Spinal cord (tissue), 10 donors: ENCODE data around the gene ISG20L2. TPM values are rescaled to one million over a fixed set of nuclear protein-coding genes. Genes with fewer than 3 reads are reported as not detected.

Source experiments
- DNase-seq, 6 donors: peaks; one replicate each; pipeline versions ENCODE4 v3.0.0 to v3.0.0-alpha.2; 2013 to 2015; ENCODE audit warnings: low spot score in 6 of 6, low read depth in 4 of 6
- H3K27ac ChIP-seq: one replicate; pipeline ENCODE4 v1.5.1; 2013; ENCODE audit warnings: low read depth, low read length, control low read depth
- H3K27me3 ChIP-seq: one replicate; pipeline ENCODE4 v1.6.1; 2013; ENCODE audit warnings: low read length; ENCODE audit not compliant: control insufficient read depth, insufficient read depth
- H3K36me3 ChIP-seq: one replicate; pipeline ENCODE4 v1.6.1; 2013; ENCODE audit warnings: low read length; ENCODE audit not compliant: control insufficient read depth, insufficient read depth
- H3K4me1 ChIP-seq: one replicate; pipeline ENCODE4 v1.6.1; 2013; ENCODE audit warnings: low read length; ENCODE audit not compliant: control insufficient read depth, insufficient read depth
- H3K4me3 ChIP-seq: one replicate; pipeline ENCODE4 v1.5.1; 2013; ENCODE audit warnings: low read depth, low read length, control low read depth
- H3K9me3 ChIP-seq: one replicate; pipeline ENCODE4 v1.6.1; 2013; ENCODE audit warnings: low read length; ENCODE audit not compliant: control insufficient read depth, insufficient read depth
- WGBS: methylation state at CpG from one replicate; pipeline ENCODE4 v1.1.5; 2013; ENCODE audit warnings: missing lambda C conversion rate; ENCODE audit not compliant: insufficient coverage; 5-methylcytosine and 5-hydroxymethylcytosine counted together
- polyA plus RNA-seq, 2 donors: library from polyadenylated mRNA; unstranded; fragments of 120-200 nt; gene quantifications; one replicate each; pipeline ENCODE4 v1.2.1, GENCODE V29; 2013; ENCODE audit not compliant: insufficient read length in 2 of 2
- total RNA-seq, 2 donors: library from RNA; depleted of rRNA in 1 of 2; stranded (reverse); fragments of 120-200 nt in 1 of 2; fragments of >200 nt in 1 of 2; gene quantifications; one replicate each; pipeline versions ENCODE4 v1.2.3 to v1.2.4, GENCODE V29; 2013 to 2014
- donor health status: healthy.

ISG20L2 gene
- total and polyA plus RNA-seq, 4 donors: 9.2 to 39.2 (median 32.0) TPM

GRCh38 chr1:156748670-156749418 is 20.3 kb upstream of the ISG20L2 start:
- WGBS: 52% methylated on average over 5 of the region's 9 CpGs
- peak overlapping the region; percentile 99 for H3K27ac ChIP-seq
- peak overlapping the region; percentile 16 for H3K4me3 ChIP-seq
- H3K36me3 ChIP-seq: peaks cover 20% of the 10 kb centered on the region
- no peaks in the 10 kb centered on the region for H3K27me3 ChIP-seq
- peaks cover 58% of the 10 kb centered on the region for H3K4me1 ChIP-seq
- H3K9me3 ChIP-seq: no peaks in the 10 kb centered on the region
- peak in 1 of 6 donors; percentile 43 for DNase-seq

DNA sequence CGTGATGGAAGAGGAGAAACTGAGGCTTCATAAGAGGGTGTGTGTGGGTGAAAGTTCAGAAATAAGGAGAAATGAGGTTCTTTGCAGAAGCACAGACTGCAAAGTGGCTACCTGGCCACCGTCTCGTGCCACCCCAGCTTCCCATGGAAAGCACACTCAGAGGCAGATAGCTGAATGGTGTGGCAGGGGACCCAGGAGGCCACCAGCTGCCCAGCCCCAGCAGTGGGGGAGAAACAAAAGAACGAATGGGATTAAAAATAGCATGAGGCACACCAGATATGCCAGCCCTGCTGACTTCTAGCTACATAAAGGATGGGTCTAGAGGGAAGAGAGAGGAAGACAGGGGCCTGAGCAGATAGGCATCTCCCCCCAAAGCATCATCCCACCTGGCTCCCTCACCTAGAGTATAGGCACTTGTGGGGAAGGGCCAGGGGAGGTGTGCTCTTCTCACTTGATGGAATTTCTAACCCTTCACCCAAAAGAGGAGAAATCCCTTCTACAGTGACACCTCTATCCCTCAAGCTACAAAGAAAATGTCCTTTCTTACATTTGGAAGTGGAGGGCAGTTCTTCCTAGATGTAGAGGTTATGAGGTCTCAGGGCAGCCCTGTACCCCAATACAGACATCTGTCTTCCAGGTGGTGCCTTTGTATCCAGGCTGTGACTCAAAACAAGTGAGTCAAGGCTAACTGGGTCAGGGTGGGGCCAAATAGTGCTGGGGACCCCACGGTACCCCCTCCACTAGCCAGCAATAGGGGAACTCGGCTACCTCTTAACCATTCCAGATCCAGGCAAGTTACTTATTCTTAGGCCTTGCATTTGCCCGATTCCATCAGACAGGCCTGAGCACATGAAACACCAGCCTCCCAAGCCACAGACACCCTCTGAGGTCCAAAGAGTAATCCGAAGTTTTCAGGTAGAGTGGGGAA is 19.4 kb upstream of the ISG20L2 start:
- Histone ChIP-seq H3K27ac (peak overlapping the region; percentile 99), H3K4me1 (peaks cover 51% of the 10 kb centered on the region), H3K4me3 (peak overlapping the region; percentile 73), H3K36me3 (peaks cover 28% of the 10 kb centered on the region), H3K9me3 (no peaks in the 10 kb centered on the region), H3K27me3 (no peaks in the 10 kb centered on the region)
- WGBS: 30% methylated on average over 7 of the region's 8 CpGs
- DNase-seq: no peak

- peak overlapping the region; percentile 73 for H3K4me3 ChIP-seq
- H3K36me3 ChIP-seq: peaks cover 34% of the 10 kb centered on the region
- peaks cover 47% of the 10 kb centered on the region for H3K4me1 ChIP-seq
- DNase-seq: peak in 2 of 6 donors; percentile 89 to 91
- H3K27me3 ChIP-seq: no peaks in the 10 kb centered on the region
- H3K27ac ChIP-seq: peak overlapping the region; percentile 99
- 1% methylated on average over 12 of the region's 29 CpGs for WGBS
- no peaks in the 10 kb centered on the region for H3K9me3 ChIP-seq
These were observed 18.4 kb upstream of the ISG20L2 start for GRCh38 chr1:156746728-156747631.

DNA sequence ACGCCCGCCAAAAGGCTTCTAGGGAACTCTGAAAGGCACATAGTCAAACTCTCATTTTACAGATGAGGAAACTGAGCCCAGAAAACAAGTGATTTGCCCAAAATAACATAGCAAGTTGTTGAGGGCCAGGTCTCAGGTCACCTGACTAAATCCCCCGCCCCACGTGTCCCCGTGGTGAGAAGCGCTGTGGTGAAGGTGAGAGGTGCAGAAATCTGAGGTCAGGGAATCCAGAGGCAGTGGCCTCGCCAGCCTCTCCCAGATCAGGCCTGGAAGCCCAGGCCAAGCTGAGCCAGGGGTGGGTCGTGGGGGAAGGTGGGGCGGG is 17.8 kb upstream of the ISG20L2 start:
- Histone ChIP-seq H3K9me3 (no peaks in the 10 kb centered on the region), H3K4me3 (peak overlapping the region; percentile 73), H3K27me3 (no peaks in the 10 kb centered on the region), H3K4me1 (peaks cover 50% of the 10 kb centered on the region), H3K27ac (peak overlapping the region; percentile 99), H3K36me3 (peaks cover 34% of the 10 kb centered on the region)
- WGBS: 44% methylated on average over 8 of the region's 9 CpGs
- no peak for DNase-seq

DNA sequence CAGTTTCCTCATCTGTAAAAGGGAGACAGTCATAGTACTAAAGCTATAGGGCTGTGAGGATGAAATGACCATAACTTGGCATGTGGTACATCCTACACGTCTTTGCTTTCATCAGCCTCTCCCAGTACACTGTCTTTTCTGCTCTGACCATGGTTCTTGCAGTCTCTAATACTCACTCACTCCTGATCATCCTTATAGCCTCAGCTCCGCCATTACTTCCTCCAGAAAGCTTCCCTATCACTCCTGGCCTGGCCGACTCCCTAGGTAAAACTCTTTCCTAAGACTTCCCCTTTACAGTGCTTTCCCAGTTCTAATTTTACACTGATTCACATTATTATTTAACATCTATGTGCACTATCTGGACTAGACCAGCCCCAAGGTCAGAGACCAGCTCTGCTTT is 17.3 kb upstream of the ISG20L2 start:
- no peak for DNase-seq
- Histone ChIP-seq H3K27me3 (no peaks in the 10 kb centered on the region), H3K9me3 (no peaks in the 10 kb centered on the region), H3K36me3 (peaks cover 34% of the 10 kb centered on the region), H3K27ac (peak overlapping the region; percentile 99), H3K4me1 (peaks cover 53% of the 10 kb centered on the region), H3K4me3 (no peak overlapping the region)
- whole genome bisulfite sequencing: 87% methylated on average over 3 of the region's 3 CpGs

GRCh38 chr1:156744786-156745419 is 16.3 kb upstream of the ISG20L2 start:
- H3K9me3 ChIP-seq: no peaks in the 10 kb centered on the region
- H3K4me1 ChIP-seq: peaks cover 51% of the 10 kb centered on the region
- peaks cover 31% of the 10 kb centered on the region for H3K36me3 ChIP-seq
- WGBS: 89% methylated on average over 5 of the region's 14 CpGs
- H3K27ac ChIP-seq: no peak overlapping the region
- H3K27me3 ChIP-seq: no peaks in the 10 kb centered on the region
- no peak for DNase-seq
- H3K4me3 ChIP-seq: no peak overlapping the region

- Histone ChIP-seq H3K36me3 (peaks cover 31% of the 10 kb centered on the region), H3K27me3 (no peaks in the 10 kb centered on the region), H3K27ac (no peak overlapping the region), H3K4me1 (peaks cover 45% of the 10 kb centered on the region), H3K9me3 (no peaks in the 10 kb centered on the region), H3K4me3 (no peak overlapping the region)
- DNase-seq: no peak
- WGBS: 88% methylated on average over 1 of the region's 12 CpGs
These were observed 15.8 kb upstream of the ISG20L2 start for GRCh38 chr1:156744344-156744743.

- Histone ChIP-seq H3K36me3 (peaks cover 28% of the 10 kb centered on the region), H3K4me1 (peaks cover 38% of the 10 kb centered on the region), H3K27me3 (no peaks in the 10 kb centered on the region), H3K4me3 (no peak overlapping the region), H3K27ac (no peak overlapping the region), H3K9me3 (no peaks in the 10 kb centered on the region)
- 90% methylated on average over 10 of the region's 14 CpGs for WGBS
- DNase-seq: no peak
These were observed 15.1 kb upstream of the ISG20L2 start for GRCh38 chr1:156743367-156744302.
